ENCODE measurements around the gene IL20. TPM values are rescaled to one million over a fixed set of nuclear protein-coding genes. Genes with fewer than 3 reads are reported as not detected.

Gene IL20
- total and polyA plus RNA-seq, 2 of the 13 experiments (the other 11 are each of a cell fraction or from before 2014, with no cell fraction given) = 0.05 TPM; not detected in 1

DNA sequence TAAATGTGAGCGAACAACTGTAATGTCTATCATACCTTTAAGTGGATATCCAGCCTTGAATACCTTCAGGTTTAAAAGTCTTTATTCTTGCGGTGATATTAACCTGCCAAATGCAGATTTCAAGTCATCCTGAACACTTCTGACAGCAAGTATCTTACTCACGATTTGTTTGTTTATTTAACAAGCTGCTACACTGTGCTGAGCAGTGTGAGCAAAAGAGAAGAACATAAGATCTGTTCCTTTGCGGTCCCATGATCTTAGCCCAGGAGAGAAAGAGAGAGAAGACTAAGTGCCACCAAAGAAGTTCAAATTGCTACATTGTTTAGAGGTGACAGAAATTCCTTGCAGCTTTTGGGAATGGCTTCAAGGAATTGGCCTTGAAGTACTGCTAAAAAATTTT, 22.3 kb downstream of the IL20 start (continued):
- TF ChIP-seq, protein P1, sequence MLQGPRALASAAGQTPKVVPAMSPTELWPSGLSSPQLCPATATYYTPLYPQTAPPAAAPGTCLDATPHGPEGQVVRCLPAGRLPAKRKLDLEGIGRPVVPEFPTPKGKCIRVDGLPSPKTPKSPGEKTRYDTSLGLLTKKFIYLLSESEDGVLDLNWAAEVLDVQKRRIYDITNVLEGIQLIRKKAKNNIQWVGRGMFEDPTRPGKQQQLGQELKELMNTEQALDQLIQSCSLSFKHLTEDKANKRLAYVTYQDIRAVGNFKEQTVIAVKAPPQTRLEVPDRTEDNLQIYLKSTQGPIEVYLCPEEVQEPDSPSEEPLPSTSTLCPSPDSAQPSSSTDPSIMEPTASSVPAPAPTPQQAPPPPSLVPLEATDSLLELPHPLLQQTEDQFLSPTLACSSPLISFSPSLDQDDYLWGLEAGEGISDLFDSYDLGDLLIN (CRISPR knock-in tag; IDR thresholded peaks at IDR 0.05; ENCODE audit: borderline replicate concordance) = no peak
- TF ChIP-seq CENPT (CRISPR knock-in tag; IDR thresholded peaks at IDR 0.05; ENCODE audit: low read depth) (no peak), SOX13 (IDR thresholded peaks at IDR 0.05) (no peak), SOX13 (CRISPR knock-in tag; conservative IDR thresholded peaks at IDR 0.05 in 1 of 2, IDR thresholded peaks at IDR 0.05 in 1 of 2) (no peak), ZNF746 (CRISPR knock-in tag; IDR thresholded peaks at IDR 0.05) (no peak), ZFAT (CRISPR knock-in tag; conservative IDR thresholded peaks at IDR 0.05) (no peak)
- TF ChIP-seq, protein P2, sequence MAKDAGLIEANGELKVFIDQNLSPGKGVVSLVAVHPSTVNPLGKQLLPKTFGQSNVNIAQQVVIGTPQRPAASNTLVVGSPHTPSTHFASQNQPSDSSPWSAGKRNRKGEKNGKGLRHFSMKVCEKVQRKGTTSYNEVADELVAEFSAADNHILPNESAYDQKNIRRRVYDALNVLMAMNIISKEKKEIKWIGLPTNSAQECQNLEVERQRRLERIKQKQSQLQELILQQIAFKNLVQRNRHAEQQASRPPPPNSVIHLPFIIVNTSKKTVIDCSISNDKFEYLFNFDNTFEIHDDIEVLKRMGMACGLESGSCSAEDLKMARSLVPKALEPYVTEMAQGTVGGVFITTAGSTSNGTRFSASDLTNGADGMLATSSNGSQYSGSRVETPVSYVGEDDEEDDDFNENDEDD (CRISPR knock-in tag; IDR thresholded peaks at IDR 0.05; ENCODE audit: borderline replicate concordance) = no peak

DNA sequence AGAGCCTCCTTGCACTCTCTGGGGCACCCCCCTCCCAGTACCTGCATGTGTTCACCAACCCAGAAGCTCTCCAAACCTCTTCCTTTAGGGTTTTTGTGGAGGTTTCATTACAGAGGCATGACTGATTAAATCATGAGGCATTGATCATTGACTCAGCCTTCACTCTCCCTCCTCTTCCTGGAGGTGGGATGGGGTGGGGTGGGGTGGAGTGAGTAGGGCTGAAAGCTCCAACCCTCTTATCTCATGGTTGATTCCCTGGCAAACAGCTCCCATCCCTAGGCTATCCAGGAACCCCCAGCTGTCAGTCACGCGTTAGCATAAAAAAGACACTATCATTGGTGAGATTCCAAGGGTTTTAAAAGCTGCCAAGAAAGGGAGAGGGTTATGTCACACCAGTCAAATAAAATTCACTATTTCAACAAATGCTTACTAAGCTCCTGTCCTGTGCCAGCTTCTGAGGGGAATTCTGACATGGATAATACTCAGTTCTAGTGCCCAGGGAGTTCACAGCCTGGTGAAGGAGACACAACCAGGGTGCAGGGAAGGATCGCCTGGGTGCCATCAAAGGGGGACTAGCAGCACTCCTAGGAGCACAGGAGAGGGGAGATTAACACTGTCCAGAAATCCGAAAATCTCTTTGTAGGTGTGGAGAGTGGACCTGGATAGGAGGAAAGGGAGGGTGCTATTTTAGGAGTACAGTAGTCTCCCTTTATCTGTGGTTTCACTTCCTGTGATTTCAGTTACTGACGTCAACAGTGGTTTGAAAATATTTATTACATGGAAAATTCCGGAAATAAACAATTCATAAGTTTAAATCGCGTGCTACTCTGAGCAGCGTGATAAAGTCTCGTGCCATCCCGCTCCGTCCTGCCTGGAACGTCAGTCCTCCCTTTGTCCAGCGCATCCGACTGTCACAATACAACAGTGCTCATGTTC, 25.0 kb downstream of the IL20 start:
- H3K27ac ChIP-seq (ENCODE audit: extremely low read length, insufficient read depth, low read length) = no peak overlapping the region
- peaks cover 1 to 44% of the 10 kb centered on the region in 2 experiments; a peak in 4 of 5 replicates for H3K27me3 ChIP-seq (ENCODE audit: control insufficient read depth in 1 of 2, insufficient read depth in 2 of 2, low read length in 2 of 2)
- no peaks in the 10 kb centered on the region for H4K20me1 ChIP-seq (ENCODE audit: insufficient read depth, low read length)
- FAIRE-seq (no peak), DNase-seq (ENCODE audit: low spot score) (no peak), ATAC-seq (no peak)
- H3K4me2 ChIP-seq (ENCODE audit: low read depth, low read length) = no peak overlapping the region
- H3K36me3 ChIP-seq (replicated peaks in 1 of 2; ENCODE audit: control insufficient read depth in 1 of 2, insufficient read depth in 2 of 2, low read length in 2 of 2) = no peaks in the 10 kb centered on the region
- no peak overlapping the region for H3K4me3 ChIP-seq (replicated peaks in 1 of 3; ENCODE audit: insufficient read depth in 1 of 3, low read depth in 2 of 3, low read length in 3 of 3)
- H3K79me2 ChIP-seq (ENCODE audit: insufficient read depth, low read length) = no peaks in the 10 kb centered on the region
- intact Hi-C loops (cut with micrococcal nuclease; ENCODE audit: unreplicated experiment) (no loop called here), in situ Hi-C loops (cut with HindIII; ENCODE audit: extremely low pct_ligation_motif_present, low pct_unique_long_range_greater_than_20kb) (no loop called here)
- H3K4me1 ChIP-seq (ENCODE audit: insufficient read depth, low read length) = no peaks in the 10 kb centered on the region
- H3K9ac ChIP-seq (ENCODE audit: insufficient read depth, low read depth, low read length) = no peak overlapping the region
- TF ChIP-seq ZNF24 (IDR thresholded peaks at IDR 0.05) (no peak), IRX3 (CRISPR knock-in tag; IDR thresholded peaks at IDR 0.05; ENCODE audit: borderline replicate concordance, low read depth) (no peak), NFYB (CRISPR knock-in tag; IDR thresholded peaks at IDR 0.05) (no peak), NFKBIZ (CRISPR knock-in tag; IDR thresholded peaks at IDR 0.05) (no peak), ZFP36L1 (CRISPR knock-in tag; IDR thresholded peaks at IDR 0.05) (no peak), ZBTB21 (CRISPR knock-in tag; IDR thresholded peaks at IDR 0.05) (no peak)
- H3K9me3 ChIP-seq (ENCODE audit: low read length) = no peaks in the 10 kb centered on the region
- POLR2A ChIA-PET = no interaction called here
- no TSS peak for BruUV-seq (replicated peaks)
- CTCF ChIA-PET (ENCODE audit: low intra/inter-chr PET ratio, low total read pairs) = no interaction called here
- no peak overlapping the region for H2AFZ ChIP-seq (ENCODE audit: low read length)
- WGBS (ENCODE audit: low lambda C conversion rate) = 26% methylated on average over 15 of the region's 15 CpGs
